HepG2 (cell line): ENCODE results near the gene MRGPRF. TPM values are rescaled to one million over a fixed set of nuclear protein-coding genes. Genes with fewer than 3 reads are reported as not detected.

ENCODE experiments used
- ATF1 ChIP-seq: IDR thresholded peaks from 2 replicates; pipeline ENCODE4 v1.6.1; 2016; ENCODE audit warnings: mild to moderate bottlenecking, control low read depth
- DMAP1 ChIP-seq: IDR thresholded peaks from 2 replicates; pipeline ENCODE4 v1.6.1; 2016
- IKZF4 ChIP-seq: sonication (generic); formaldehyde crosslinking; IDR thresholded peaks from 2 replicates; pipeline ENCODE4 v1.5.1; 2020; ENCODE audit warnings: borderline replicate concordance, mild to moderate bottlenecking, low read depth, missing genetic modification reagents; ENCODE audit errors: not compliant biosample characterization
- MYPOP ChIP-seq: sonication (generic); formaldehyde crosslinking; IDR thresholded peaks from 2 replicates; pipeline ENCODE4 v1.8.1; 2023; ENCODE audit warnings: mild to moderate bottlenecking, moderate library complexity, missing genetic modification reagents
- NR2C2 ChIP-seq: sonication (generic); formaldehyde crosslinking; IDR thresholded peaks from 2 replicates; pipeline ENCODE4 v1.4.0; 2020; ENCODE audit warnings: missing genetic modification reagents, mild to moderate bottlenecking, moderate library complexity, borderline replicate concordance
- UBTF ChIP-seq: sonication (generic); formaldehyde crosslinking; IDR thresholded peaks from 2 replicates; pipeline ENCODE4 v1.4.0; 2020; ENCODE audit warnings: mild to moderate bottlenecking, missing genetic modification reagents
- ZNF547 ChIP-seq: sonication (generic); formaldehyde crosslinking; IDR thresholded peaks from 2 replicates; pipeline ENCODE4 v1.5.1; 2020; ENCODE audit warnings: mild to moderate bottlenecking, missing genetic modification reagents
- ZNF598 ChIP-seq: sonication (generic); formaldehyde crosslinking; IDR thresholded peaks from 2 replicates; pipeline ENCODE4 v1.5.1; 2020; ENCODE audit warnings: mild to moderate bottlenecking, missing genetic modification reagents, borderline replicate concordance
- ZNF724P ChIP-seq: sonication (generic); formaldehyde crosslinking; IDR thresholded peaks from 2 replicates; pipeline ENCODE4 v1.8.0; 2022; ENCODE audit warnings: missing genetic modification reagents, borderline replicate concordance
- ZNF766 ChIP-seq: sonication (generic); formaldehyde crosslinking; IDR thresholded peaks from 2 replicates; pipeline ENCODE4 v1.5.0; 2020; ENCODE audit warnings: missing genetic modification reagents, borderline replicate concordance
- ZNF780A ChIP-seq: sonication (generic); formaldehyde crosslinking; IDR thresholded peaks from 2 replicates; pipeline ENCODE4 v1.8.0; 2022; ENCODE audit warnings: mild to moderate bottlenecking, missing genetic modification reagents, moderate library complexity
- polyA plus RNA-seq, 8 experiments: library from polyadenylated mRNA; depleted of rRNA in 3 of 8; stranded (reverse) in 7 of 8; unstranded in 1 of 8; fragments of >200 nt; fragmentation: Illumina TruSeq in 4 of 8; extraction: Trizol in 4 of 8; gene quantifications; 2 replicates each; pipeline versions ENCODE4 v1.2.1 to v1.2.3, GENCODE V29; 2011 to 2016; ENCODE audit warnings: low read depth in 4 of 8, missing spikeins in 1 of 8, mixed read lengths in 1 of 8; ENCODE audit not compliant: insufficient read depth in 1 of 8
- total RNA-seq, 5 experiments: library from RNA; depleted of rRNA; stranded (reverse); fragments of >200 nt; fragmentation: Illumina TruSeq; extraction: Trizol; gene quantifications; 2 replicates each; pipeline ENCODE4 v1.2.3, GENCODE V29; 2016; ENCODE audit warnings: low read depth in 1 of 5
- TF ChIP-seq, protein P1 (sequence below): sonication (generic); formaldehyde crosslinking; IDR thresholded peaks from 2 replicates; pipeline ENCODE4 v1.4.0; 2020; ENCODE audit warnings: missing genetic modification reagents, borderline replicate concordance
- TF ChIP-seq, protein P2 (sequence below): sonication (generic); formaldehyde crosslinking; conservative IDR thresholded peaks from 2 replicates; pipeline ENCODE4 v1.8.0; 2022; ENCODE audit warnings: mild to moderate bottlenecking, moderate library complexity, missing genetic modification reagents
- TF ChIP-seq, protein P3 (sequence below): sonication (generic); formaldehyde crosslinking; IDR thresholded peaks from 2 replicates; pipeline ENCODE4 v1.5.1; 2020; ENCODE audit warnings: mild to moderate bottlenecking, moderate library complexity, missing genetic modification reagents
- TF ChIP-seq, protein P4 (sequence below): sonication (generic); formaldehyde crosslinking; conservative IDR thresholded peaks from 2 replicates; pipeline ENCODE4 v1.4.0; 2020; ENCODE audit warnings: mild to moderate bottlenecking, missing genetic modification reagents, moderate library complexity

Gene MRGPRF
- total and polyA plus RNA-seq, 2 of the 13 experiments (the other 11 are each of a cell fraction or from before 2014, with no cell fraction given), result not detected

GRCh38 chr11:69050592-69051380 lies 37.7 kb upstream of the MRGPRF start (continued):
- TF ChIP-seq UBTF (CRISPR knock-in tag), result peak; percentile 41; the same call in 1 of the 2 replicates
- TF ChIP-seq, protein P1, sequence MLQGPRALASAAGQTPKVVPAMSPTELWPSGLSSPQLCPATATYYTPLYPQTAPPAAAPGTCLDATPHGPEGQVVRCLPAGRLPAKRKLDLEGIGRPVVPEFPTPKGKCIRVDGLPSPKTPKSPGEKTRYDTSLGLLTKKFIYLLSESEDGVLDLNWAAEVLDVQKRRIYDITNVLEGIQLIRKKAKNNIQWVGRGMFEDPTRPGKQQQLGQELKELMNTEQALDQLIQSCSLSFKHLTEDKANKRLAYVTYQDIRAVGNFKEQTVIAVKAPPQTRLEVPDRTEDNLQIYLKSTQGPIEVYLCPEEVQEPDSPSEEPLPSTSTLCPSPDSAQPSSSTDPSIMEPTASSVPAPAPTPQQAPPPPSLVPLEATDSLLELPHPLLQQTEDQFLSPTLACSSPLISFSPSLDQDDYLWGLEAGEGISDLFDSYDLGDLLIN (CRISPR knock-in tag), result no peak
- no peak for TF ChIP-seq ZNF724P (CRISPR knock-in tag)
- TF ChIP-seq NR2C2 (CRISPR knock-in tag), result peak; percentile 40; the same call in 1 of the 2 replicates
- TF ChIP-seq ZNF598, result 0 out of 2 replicates have a peak, but pooled peaks have one; percentile 40
- TF ChIP-seq, protein P2, sequence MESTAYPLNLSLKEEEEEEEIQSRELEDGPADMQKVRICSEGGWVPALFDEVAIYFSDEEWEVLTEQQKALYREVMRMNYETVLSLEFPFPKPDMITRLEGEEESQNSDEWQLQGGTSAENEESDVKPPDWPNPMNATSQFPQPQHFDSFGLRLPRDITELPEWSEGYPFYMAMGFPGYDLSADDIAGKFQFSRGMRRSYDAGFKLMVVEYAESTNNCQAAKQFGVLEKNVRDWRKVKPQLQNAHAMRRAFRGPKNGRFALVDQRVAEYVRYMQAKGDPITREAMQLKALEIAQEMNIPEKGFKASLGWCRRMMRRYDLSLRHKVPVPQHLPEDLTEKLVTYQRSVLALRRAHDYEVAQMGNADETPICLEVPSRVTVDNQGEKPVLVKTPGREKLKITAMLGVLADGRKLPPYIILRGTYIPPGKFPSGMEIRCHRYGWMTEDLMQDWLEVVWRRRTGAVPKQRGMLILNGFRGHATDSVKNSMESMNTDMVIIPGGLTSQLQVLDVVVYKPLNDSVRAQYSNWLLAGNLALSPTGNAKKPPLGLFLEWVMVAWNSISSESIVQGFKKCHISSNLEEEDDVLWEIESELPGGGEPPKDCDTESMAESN (CRISPR knock-in tag), result no peak
- peak; percentile 15 for TF ChIP-seq IKZF4
- TF ChIP-seq, protein P3, sequence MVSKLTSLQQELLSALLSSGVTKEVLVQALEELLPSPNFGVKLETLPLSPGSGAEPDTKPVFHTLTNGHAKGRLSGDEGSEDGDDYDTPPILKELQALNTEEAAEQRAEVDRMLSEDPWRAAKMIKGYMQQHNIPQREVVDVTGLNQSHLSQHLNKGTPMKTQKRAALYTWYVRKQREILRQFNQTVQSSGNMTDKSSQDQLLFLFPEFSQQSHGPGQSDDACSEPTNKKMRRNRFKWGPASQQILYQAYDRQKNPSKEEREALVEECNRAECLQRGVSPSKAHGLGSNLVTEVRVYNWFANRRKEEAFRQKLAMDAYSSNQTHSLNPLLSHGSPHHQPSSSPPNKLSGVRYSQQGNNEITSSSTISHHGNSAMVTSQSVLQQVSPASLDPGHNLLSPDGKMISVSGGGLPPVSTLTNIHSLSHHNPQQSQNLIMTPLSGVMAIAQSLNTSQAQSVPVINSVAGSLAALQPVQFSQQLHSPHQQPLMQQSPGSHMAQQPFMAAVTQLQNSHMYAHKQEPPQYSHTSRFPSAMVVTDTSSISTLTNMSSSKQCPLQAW (CRISPR knock-in tag), result 0 out of 2 replicates have a peak, but pooled peaks have one; percentile 27
- TF ChIP-seq, protein P4, sequence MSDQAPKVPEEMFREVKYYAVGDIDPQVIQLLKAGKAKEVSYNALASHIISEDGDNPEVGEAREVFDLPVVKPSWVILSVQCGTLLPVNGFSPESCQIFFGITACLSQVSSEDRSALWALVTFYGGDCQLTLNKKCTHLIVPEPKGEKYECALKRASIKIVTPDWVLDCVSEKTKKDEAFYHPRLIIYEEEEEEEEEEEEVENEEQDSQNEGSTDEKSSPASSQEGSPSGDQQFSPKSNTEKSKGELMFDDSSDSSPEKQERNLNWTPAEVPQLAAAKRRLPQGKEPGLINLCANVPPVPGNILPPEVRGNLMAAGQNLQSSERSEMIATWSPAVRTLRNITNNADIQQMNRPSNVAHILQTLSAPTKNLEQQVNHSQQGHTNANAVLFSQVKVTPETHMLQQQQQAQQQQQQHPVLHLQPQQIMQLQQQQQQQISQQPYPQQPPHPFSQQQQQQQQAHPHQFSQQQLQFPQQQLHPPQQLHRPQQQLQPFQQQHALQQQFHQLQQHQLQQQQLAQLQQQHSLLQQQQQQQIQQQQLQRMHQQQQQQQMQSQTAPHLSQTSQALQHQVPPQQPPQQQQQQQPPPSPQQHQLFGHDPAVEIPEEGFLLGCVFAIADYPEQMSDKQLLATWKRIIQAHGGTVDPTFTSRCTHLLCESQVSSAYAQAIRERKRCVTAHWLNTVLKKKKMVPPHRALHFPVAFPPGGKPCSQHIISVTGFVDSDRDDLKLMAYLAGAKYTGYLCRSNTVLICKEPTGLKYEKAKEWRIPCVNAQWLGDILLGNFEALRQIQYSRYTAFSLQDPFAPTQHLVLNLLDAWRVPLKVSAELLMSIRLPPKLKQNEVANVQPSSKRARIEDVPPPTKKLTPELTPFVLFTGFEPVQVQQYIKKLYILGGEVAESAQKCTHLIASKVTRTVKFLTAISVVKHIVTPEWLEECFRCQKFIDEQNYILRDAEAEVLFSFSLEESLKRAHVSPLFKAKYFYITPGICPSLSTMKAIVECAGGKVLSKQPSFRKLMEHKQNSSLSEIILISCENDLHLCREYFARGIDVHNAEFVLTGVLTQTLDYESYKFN, result peak; percentile 47; the same call in 1 of the 2 replicates
- TF ChIP-seq MYPOP (CRISPR knock-in tag), result no peak
- no peak for TF ChIP-seq ATF1 (CRISPR knock-in tag)
- 0 out of 2 replicates have a peak, but pooled peaks have one; percentile 31 for TF ChIP-seq ZNF766
- no peak for TF ChIP-seq ZNF780A (CRISPR knock-in tag)
- TF ChIP-seq DMAP1, result no peak
- TF ChIP-seq ZNF547 (CRISPR knock-in tag), result no peak; the same call in 1 of the 2 replicates
